GM23338 (cell line): ENCODE measurements around the gene UFSP1.

Experiments
- CREB1 ChIP-seq: fragments of 250-450 bp; sonication (Bioruptor Pico); IDR thresholded peaks from 2 replicates; pipeline ENCODE4 v1.5.0; 2020; ENCODE audit warnings: low read depth, mild to moderate bottlenecking, moderate library complexity
- EZH2 ChIP-seq: fragments of 200-600 bp; sonication (generic); IDR thresholded peaks from one replicate; pipeline ENCODE4 v1.8.0; 2017; ENCODE audit warnings: antibody characterized with exemption, mild to moderate bottlenecking, low read depth; ENCODE audit not compliant: unreplicated experiment
- EZH2phosphoT487 ChIP-seq: fragments of 200-600 bp; sonication (generic); IDR thresholded peaks from one replicate; pipeline ENCODE4 v1.8.1; 2018; ENCODE audit warnings: antibody characterized with exemption; ENCODE audit not compliant: unreplicated experiment
- POLR2AphosphoS5 ChIP-seq: IDR thresholded peaks from 2 replicates; pipeline ENCODE4 v1.6.1; 2016; ENCODE audit warnings: antibody characterized with exemption, low read depth

GRCh38 chr7:100921039-100921438, 31.5 kb upstream of the UFSP1 start:
- TF ChIP-seq EZH2phosphoT487 (no peak), POLR2AphosphoS5 (no peak), EZH2 (no peak), CREB1 (no peak)
